Activated CD4-positive, alpha-beta T cell treated with anti-CD3 and anti-CD28 coated beads, Interleukin-2, amount 50 U/mL, for 16 hours (primary cell): ENCODE measurements around the gene ALDH16A1.

Experiments used
- DNase-seq: peaks from one replicate; pipeline ENCODE4 v3.0.0-alpha.2; 2020

ALDH16A1 gene

DNA sequence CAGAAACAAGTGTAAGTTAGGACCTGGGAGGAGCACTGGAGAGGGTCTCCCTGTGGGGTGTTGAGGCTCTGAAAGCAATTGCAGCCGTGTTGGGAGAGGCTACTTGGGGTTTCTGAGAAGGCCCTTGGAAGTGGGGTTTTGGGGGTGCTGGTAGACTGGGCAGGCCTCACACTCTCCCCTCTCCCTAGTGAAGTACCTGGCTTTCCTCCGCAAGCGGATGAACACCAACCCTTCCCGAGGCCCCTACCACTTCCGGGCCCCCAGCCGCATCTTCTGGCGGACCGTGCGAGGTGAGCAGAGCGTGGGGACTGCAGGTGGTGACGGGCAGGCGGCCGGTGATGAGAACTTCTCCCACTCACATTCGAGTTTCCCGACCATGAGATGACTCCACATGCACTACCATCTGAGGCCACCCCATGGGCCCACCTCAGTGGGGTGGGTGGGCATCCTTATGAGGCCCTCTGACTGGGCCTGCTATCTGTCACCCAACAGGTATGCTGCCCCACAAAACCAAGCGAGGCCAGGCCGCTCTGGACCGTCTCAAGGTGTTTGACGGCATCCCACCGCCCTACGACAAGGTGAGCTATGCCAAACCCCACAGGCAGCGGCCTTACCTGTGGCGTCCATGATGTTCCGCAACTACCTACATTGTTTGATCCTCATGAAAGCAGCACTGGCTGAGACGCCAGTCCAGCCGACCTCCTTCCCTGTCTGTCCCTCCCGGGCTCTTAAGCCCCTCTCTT, 37.4 kb downstream of the ALDH16A1 start:
- no peak for DNase-seq

DNA sequence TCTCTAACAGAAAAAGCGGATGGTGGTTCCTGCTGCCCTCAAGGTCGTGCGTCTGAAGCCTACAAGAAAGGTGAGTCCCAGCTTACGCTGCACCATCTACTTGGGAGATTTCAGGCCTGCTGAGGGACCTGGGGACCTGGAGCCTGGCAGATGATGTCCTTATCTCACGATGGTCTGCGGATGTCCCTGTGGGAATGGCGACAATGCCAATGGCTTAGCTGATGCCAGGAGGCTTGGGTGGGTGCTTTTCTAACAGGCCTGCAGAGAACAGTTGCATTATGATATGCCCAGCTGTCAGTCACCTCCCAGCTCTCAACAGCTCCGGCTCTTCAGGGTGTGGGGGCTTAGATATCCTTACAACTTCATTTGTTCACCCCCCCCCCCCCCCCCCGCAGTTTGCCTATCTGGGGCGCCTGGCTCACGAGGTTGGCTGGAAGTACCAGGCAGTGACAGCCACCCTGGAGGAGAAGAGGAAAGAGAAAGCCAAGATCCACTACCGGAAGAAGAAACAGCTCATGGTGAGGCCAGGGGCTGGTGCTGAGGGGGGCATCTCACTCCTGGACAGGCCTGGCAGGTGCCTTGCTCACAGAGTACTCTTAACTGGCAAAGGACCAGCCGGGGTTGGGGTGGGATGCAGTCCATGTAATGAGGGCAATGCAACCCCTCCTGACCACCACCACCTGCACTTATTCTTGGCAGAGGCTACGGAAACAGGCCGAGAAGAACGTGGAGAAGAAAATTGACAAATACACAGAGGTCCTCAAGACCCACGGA, 38.2 kb downstream of the ALDH16A1 start:
- DNase-seq: no peak

GRCh38 chr19:49491804-49492572, 39.0 kb downstream of the ALDH16A1 start:
- no peak for DNase-seq

- peak; percentile 67 for DNase-seq
These were observed 39.8 kb downstream of the ALDH16A1 start for GRCh38 chr19:49492573-49493405.

DNA sequence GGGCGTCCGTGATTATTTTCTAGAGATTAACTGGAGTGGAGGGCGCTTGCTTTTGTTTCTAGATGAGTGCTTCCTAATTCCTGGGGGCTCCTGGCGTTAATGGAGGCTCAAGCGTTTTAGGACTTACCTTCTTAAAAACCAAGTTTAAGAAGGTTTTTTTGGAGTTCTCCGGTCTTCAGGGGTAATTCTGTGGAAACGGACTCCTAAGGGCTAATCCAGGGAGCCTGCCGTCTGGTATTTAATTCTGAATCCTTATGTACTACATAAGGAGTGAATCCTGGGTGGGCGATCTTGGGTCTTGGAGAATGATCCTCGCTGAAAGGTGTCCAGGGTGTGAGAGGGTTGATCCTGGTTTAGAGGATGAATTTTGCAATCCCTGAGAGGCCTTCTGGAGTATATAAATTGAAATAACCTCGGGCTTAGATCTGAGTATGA, 43.6 kb downstream of the ALDH16A1 start:
- no peak for DNase-seq

DNA sequence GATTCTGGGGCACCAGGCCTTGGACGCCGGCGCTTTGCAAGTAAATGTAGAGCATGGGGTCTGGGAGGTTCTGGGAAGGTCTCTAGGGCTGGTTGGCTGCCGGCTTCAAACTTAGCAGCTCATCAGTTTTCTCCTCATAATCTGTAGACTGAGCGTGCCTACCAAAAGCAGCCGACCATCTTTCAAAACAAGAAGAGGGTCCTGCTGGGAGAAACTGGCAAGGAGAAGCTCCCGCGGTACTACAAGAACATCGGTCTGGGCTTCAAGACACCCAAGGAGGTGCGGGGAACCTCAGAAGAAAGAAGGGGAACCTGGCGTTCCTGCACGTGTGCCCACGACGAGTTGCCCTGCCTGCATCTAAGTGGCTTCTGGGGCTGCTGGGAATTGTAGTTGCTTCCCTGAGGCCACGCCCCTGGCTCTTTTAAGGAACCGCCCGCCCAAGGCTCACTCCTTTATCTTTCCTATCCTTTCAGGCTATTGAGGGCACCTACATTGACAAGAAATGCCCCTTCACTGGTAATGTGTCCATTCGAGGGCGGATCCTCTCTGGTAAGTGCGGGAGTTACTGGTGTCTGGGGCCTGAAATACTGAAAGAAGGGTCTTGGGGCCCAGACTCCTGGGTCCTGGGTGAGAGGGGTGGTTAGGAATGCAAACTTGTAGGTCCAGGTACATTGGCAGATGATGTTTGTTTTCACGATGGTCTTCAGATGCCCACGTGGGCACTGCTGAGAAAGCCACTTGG, 44.2 kb downstream of the ALDH16A1 start:
- DNase-seq: peak; percentile 82

DNA sequence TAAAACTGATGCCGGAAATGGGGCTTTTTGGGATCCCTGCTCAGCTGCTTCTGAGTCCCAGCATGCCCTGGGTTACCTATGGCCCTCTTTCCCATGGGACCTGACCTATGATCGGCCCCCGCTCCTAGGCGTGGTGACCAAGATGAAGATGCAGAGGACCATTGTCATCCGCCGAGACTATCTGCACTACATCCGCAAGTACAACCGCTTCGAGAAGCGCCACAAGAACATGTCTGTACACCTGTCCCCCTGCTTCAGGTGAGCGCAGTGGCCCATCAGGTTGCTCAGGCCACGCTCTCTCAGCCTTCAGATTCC, 44.7 kb downstream of the ALDH16A1 start:
- peak; percentile 14 for DNase-seq

DNA sequence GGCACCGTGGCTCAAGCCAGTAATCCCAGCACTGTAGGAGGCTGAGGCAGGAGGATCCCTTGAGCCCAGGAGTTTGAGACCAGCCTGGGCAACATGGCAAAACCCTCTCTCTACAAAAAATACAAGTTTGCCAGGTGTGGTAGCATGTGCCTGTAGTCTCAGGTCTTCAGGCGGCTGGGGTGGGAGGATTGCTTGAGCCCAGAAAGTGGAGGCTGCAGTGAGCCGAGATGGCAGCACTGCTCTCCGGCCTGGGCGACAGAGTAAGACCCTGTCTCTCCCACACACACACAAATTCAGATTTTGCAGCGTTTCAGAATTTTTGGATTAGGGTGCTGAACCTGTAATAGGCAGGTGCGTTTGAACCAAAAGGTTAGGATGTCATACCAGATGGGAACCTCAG, 45.5 kb downstream of the ALDH16A1 start:
- no peak for DNase-seq

DNA sequence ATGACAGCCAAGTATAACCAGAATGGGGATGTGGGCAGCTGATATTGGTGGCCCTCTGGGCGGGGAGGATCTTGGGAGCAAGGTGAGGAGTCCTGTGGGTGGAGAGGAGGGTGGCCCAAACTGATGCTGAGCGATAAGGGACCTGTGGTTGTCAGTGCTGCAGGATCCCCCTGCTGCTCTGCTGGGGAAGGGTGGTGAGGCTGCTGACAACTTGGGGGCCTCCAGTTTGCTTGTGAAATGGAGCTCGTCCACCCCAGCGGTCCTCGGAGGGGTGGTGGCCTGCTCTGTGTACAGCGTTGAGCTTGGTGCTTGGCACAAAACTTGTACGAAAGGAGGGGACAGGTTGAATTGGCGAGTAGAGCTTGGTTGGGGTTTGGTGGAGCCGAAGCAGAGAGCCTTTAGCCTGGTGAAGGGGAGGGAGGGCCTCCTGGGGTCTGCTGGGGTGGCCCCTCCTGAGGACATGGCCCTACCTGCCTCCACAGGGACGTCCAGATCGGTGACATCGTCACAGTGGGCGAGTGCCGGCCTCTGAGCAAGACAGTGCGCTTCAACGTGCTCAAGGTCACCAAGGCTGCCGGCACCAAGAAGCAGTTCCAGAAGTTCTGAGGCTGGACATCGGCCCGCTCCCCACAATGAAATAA, 46.1 kb downstream of the ALDH16A1 start:
- peak; percentile 58 for DNase-seq

DNA sequence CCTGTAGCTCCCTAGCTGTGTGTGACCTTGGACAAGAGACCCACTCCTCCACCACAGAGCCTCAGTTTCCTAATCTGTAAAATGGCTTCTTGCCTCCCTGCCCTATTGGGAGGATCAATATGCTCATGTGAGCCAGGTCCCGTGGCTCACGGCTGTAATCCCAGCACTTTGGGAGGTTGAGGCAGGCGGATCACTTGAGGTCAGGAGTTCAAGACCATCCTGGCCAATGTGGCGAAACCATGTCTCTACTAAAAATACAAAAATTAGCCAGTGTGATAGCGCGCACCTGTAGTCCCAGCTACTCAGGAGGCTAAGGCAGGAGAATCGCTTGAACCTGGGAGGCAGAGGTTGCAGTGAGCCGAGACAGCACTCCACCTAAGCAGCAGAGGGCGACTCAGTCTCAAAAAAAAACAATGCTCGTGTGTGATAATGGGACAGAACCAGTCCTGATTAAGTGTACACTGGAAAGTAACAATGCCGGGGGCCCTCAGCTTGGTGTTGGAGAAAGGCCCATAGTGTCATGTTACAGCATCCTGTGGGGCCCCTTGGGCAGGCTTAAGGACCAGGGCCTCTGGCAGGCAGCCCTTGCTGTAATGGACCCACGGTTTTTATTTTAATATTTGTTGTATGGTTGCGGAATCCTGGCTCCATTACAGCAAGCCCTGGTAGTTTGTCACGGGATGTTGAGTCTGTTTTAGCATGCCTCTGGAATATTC, 50.0 kb downstream of the ALDH16A1 start:
- peak; percentile 49 for DNase-seq

DNA sequence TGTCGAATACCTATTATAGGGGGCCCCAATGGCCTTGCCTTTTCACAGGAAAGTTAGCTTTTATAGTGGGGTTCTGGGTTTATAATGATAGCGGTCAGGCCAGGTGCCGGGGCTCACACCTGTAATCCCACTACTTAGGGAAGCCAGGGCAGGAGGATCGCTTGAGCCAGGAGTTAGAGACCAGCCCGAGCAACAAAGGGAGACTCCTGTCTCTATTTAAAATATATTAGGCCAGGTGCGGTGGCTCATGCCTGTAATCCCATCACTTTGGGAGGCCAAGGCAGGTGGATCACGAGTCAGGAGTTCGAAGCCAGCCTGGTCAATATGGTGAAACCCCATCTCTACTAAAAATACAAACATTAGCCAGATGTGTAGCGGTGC, 50.5 kb downstream of the ALDH16A1 start:
- DNase-seq: no peak

DNA sequence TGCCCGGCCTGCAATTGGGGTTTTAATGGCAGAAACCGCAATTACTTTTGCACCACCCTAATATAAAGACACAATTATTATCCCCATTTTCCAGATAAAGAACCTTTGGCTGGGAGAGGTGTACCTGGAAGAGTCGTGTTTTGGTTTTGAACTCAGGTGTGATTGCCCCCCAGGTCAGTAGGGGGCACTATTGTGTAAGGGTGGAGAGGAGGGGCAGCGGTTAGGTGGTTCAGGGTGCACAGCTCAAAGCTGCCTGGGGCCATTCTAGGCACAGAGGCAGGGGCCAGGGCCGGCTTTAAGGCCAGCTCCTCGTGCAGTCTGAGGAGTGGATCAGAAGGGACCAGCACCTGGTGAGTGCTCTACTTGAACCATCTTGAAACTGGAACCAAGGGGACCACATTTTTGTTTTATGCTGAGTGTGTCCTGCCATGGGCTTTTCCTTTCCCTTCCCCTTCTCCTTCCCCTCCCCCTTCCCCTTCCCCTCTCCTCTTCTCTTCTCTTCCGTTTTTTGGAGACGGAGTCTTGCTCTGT, 53.6 kb downstream of the ALDH16A1 start:
- peak; percentile 84 for DNase-seq

DNA sequence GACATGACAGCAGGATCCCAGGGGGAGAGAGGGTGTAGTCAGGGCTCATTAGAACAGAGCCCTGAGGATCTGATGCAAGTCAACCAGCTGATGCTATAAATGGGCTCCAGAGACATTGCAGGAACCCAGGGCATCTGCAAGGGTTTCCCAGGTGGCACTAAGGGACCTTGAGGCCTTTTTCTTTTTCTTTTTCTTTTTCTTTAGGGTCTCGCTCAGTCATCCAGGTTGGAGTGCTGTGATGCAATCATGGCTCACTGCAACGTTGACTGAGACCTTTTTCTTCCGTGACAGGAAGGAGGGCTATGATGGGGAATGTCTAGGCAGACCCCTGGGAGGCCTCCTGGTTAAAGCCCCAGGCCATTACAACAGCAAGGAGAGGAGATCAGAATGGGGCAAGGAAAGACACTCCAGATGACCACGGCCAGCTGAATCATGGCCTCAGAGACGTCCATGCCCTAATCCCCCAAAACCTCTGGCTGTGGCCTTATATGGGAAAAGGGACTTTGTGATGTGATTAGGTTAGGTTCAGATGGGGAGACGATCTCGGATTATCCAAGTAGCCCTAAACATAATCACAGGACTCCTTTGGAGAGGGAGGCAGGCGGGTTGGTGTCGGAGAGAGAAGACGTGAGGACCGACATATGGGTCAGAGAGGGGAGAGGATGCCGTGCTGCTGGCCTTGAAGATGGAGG, 54.9 kb downstream of the ALDH16A1 start:
- DNase-seq: no peak

DNA sequence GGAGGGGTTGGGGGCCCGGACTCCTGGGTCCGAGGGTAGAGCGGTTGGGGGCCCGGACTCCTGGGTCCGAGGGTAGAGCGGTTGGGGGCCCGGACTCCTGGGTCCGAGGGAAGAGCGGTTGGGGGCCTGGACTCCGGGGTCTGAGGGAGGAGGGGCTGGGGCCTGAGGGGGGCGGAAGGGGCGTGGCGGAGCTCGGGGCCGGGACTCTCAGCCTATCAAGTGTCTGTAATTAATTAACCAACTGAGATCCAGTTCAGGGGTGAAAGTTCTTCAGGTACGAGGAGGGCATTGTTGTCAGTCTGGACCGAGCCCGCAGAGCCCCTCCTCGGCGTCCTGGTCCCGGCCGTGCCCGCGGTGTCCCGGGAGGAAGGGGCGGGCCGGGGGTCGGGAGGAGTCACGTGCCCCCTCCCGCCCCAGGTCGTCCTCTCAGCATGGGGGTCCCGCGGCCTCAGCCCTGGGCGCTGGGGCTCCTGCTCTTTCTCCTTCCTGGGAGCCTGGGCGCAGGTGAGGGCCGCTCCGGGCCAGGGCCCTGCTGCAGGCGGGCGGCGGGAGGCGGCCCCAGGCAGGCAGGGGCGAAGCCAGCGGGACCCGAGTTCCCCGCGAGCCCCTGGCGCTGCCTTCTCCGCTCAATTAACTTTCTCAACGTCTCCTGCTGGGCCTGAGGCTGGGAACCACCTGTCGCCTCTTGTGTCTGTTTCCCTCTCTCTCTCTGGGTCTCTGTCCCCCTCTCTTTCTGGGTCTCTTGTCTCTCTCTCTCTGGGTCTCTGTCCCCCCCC, 60.1 kb downstream of the ALDH16A1 start:
- no peak for DNase-seq

DNA sequence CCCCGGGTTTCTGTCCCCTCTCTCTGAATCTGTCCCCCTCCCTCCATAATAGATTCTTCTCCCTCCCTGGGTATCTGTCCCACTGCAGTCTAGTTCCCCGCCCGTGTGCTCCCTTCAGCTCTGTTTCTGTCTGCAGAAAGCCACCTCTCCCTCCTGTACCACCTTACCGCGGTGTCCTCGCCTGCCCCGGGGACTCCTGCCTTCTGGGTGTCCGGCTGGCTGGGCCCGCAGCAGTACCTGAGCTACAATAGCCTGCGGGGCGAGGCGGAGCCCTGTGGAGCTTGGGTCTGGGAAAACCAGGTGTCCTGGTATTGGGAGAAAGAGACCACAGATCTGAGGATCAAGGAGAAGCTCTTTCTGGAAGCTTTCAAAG, 60.7 kb downstream of the ALDH16A1 start:
- DNase-seq: no peak

- no peak for DNase-seq
These were observed 61.1 kb downstream of the ALDH16A1 start for GRCh38 chr19:49514151-49514550.

- no peak for DNase-seq
These were observed 62.7 kb downstream of the ALDH16A1 start for GRCh38 chr19:49515767-49516166.

- no peak for DNase-seq
These were observed 65.0 kb downstream of the ALDH16A1 start for GRCh38 chr19:49518033-49518432.
